Astrocyte (in vitro differentiated cells and primary cell): ENCODE data around the gene ILKAP. TPM values are rescaled to one million over a fixed set of nuclear protein-coding genes. Genes with fewer than 3 reads are reported as not detected.

Experiments used
- DNase-seq: peaks from one replicate; pipeline ENCODE4 v3.0.0-alpha.2; 2010; ENCODE audit warnings: low read depth
- FAIRE-seq: peaks from 2 replicates; lab custom pipeline; 2011; peaks lifted over from hg19 to GRCh38; lab: Jason Lieb, UNC
- H2AFZ ChIP-seq: 2 replicates; pipeline ENCODE4 v1.6.0; 2012; ENCODE audit warnings: low read depth, low read length, inconsistent platforms
- H3K27ac ChIP-seq: 2 replicates; pipeline ENCODE4 v1.5.1; 2011; ENCODE audit warnings: low read depth, low read length, inconsistent platforms
- H3K27me3 ChIP-seq: 2 replicates; pipeline ENCODE4 v1.6.0; 2011; ENCODE audit warnings: low read length, inconsistent platforms; ENCODE audit not compliant: insufficient read depth
- H3K36me3 ChIP-seq: 2 replicates; pipeline ENCODE4 v1.5.1; 2011; ENCODE audit warnings: low read length, inconsistent platforms; ENCODE audit not compliant: insufficient read depth
- H3K4me1 ChIP-seq: 2 replicates; pipeline ENCODE4 v1.5.1; 2011; ENCODE audit warnings: low read length, inconsistent platforms; ENCODE audit not compliant: insufficient read depth
- H3K4me2 ChIP-seq: 2 replicates; pipeline ENCODE4 v1.6.0; 2012; ENCODE audit warnings: low read length, inconsistent platforms
- H3K4me3 ChIP-seq: 2 replicates; pipeline ENCODE4 v1.5.1; 2011; ENCODE audit warnings: low read depth, mild to moderate bottlenecking, low read length, inconsistent platforms; ENCODE audit not compliant: insufficient read depth
- H3K79me2 ChIP-seq: 2 replicates; pipeline ENCODE4 v1.6.0; 2012; ENCODE audit warnings: mild to moderate bottlenecking, low read length, inconsistent platforms; ENCODE audit not compliant: insufficient read depth
- H3K9ac ChIP-seq: 2 replicates; pipeline ENCODE4 v1.6.0; 2012; ENCODE audit warnings: mild to moderate bottlenecking, low read length, inconsistent platforms
- H3K9me3 ChIP-seq: 2 replicates; pipeline ENCODE4 v1.5.1; 2012; ENCODE audit warnings: low read depth, mild to moderate bottlenecking, low read length, inconsistent platforms; ENCODE audit not compliant: insufficient read depth
- H4K20me1 ChIP-seq: 2 replicates; pipeline ENCODE4 v1.6.0; 2012; ENCODE audit warnings: low read length, inconsistent platforms; ENCODE audit not compliant: insufficient read depth
- H3K27ac Mint-ChIP-seq: one replicate; pipeline ENCODE4 v1.8.0; 2021; ENCODE audit warnings: mild to moderate bottlenecking, mixed read lengths; ENCODE audit not compliant: unreplicated experiment
- H3K27me3 Mint-ChIP-seq: one replicate; pipeline ENCODE4 v1.8.0; 2021; ENCODE audit warnings: low read depth, mixed read lengths; ENCODE audit not compliant: unreplicated experiment
- H3K36me3 Mint-ChIP-seq: one replicate; pipeline ENCODE4 v1.8.0; 2021; ENCODE audit warnings: low read depth, mixed read lengths; ENCODE audit not compliant: unreplicated experiment
- H3K4me1 Mint-ChIP-seq: one replicate; pipeline ENCODE4 v1.8.0; 2021; ENCODE audit warnings: low read depth, mixed read lengths; ENCODE audit not compliant: unreplicated experiment
- H3K4me3 Mint-ChIP-seq: one replicate; pipeline ENCODE4 v1.8.0; 2021; ENCODE audit warnings: mild to moderate bottlenecking, moderate library complexity, mixed read lengths; ENCODE audit not compliant: unreplicated experiment
- H3K9me3 Mint-ChIP-seq: one replicate; pipeline ENCODE4 v1.8.0; 2021; ENCODE audit warnings: mild to moderate bottlenecking, mixed read lengths; ENCODE audit not compliant: unreplicated experiment
- EZH2 ChIP-seq: IDR thresholded peaks from 2 replicates; pipeline ENCODE4 v1.6.1; 2012; ENCODE audit warnings: mild to moderate bottlenecking, low read length, inconsistent platforms; ENCODE audit not compliant: insufficient read depth
- total RNA-seq: library from RNA; stranded (reverse); gene quantifications from 2 replicates; pipeline ENCODE4 v1.2.1, GENCODE V29; 2021
- TF ChIP-seq, protein P1 (sequence below): IDR thresholded peaks from 2 replicates; pipeline ENCODE4 v1.5.1; 2011; ENCODE audit warnings: low read depth, mild to moderate bottlenecking, inconsistent platforms, low read length, moderate library complexity; ENCODE audit not compliant: insufficient read depth

Gene ILKAP
- total RNA-seq, 1 donor from 2014 or later = 32.3 TPM

DNA sequence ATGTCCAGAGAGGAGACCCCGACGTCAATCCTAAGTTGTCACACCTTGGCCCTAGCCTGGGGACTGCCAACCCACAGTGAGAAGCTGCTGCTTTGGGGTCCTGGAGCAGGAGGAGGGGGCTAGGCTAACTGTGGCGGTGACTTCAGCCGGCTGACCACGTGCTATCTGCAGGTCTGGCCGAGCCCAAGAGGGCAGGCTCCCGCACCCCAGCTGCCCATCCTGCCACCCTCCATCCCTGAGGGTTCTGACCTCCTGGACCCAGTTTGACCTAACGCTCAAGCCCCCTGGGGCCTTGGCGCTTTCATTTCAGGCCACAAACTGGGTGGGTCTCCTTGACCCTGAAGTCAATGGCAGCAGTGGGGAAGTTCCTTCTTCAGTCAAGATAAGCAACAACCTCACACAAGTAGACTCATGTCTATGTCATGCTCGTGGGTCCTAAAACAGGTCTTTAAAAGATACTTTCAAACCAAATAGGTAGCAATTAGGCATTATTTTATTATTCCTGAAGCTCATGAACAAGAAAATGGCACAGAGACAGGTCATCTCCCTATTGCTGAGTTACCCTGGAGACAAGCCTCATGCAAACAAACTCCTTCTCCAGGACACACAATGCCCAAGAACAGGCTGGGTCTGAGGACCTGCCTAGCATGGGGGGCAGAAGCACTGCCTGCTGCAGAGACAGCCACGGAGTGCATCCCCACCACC is 34.1 kb upstream of the ILKAP start:
- peaks cover 4% of the 10 kb centered on the region for H3K9me3 Mint-ChIP-seq
- Histone ChIP-seq H3K4me2 (no peak overlapping the region), H3K9ac (no peak overlapping the region), H3K27ac (no peak overlapping the region), H3K27me3 (peaks cover 13% of the 10 kb centered on the region), H3K4me1 (no peaks in the 10 kb centered on the region), H2AFZ (no peak overlapping the region), H3K9me3 (peaks cover 5% of the 10 kb centered on the region), H3K79me2 (no peaks in the 10 kb centered on the region), H3K4me3 (no peak overlapping the region), H3K36me3 (no peaks in the 10 kb centered on the region), H4K20me1 (no peaks in the 10 kb centered on the region)
- H3K27ac Mint-ChIP-seq = no peak overlapping the region
- H3K4me3 Mint-ChIP-seq = no peak overlapping the region
- TF ChIP-seq, protein P1, sequence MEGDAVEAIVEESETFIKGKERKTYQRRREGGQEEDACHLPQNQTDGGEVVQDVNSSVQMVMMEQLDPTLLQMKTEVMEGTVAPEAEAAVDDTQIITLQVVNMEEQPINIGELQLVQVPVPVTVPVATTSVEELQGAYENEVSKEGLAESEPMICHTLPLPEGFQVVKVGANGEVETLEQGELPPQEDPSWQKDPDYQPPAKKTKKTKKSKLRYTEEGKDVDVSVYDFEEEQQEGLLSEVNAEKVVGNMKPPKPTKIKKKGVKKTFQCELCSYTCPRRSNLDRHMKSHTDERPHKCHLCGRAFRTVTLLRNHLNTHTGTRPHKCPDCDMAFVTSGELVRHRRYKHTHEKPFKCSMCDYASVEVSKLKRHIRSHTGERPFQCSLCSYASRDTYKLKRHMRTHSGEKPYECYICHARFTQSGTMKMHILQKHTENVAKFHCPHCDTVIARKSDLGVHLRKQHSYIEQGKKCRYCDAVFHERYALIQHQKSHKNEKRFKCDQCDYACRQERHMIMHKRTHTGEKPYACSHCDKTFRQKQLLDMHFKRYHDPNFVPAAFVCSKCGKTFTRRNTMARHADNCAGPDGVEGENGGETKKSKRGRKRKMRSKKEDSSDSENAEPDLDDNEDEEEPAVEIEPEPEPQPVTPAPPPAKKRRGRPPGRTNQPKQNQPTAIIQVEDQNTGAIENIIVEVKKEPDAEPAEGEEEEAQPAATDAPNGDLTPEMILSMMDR = no peak
- TF ChIP-seq EZH2 = no peak
- H3K27me3 Mint-ChIP-seq = peaks cover 39% of the 10 kb centered on the region
- H3K36me3 Mint-ChIP-seq = peaks cover 4% of the 10 kb centered on the region
- H3K4me1 Mint-ChIP-seq = peaks cover 8% of the 10 kb centered on the region
- DNase-seq (no peak), FAIRE-seq (no peak)

DNA sequence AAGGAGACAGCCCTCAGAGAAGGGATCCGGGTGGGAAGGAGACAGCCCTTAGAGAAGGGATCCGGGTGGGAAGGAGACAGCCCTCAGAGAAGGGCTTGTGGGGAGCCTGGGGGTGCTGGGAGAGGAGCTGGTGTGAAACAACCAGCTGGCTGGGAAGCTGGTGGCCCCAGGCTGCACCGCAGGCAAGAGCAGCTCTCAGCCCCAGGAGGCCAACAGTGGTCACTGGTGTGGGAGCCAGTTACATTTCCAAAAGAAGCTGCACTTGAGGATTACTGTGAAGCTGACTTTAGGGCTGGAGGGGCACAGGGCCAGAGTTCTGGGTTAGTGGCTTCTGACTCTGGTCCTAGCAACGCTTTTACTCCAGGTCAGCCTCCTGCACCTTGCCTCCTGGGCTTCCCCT is 33.1 kb upstream of the ILKAP start:
- peaks cover 5% of the 10 kb centered on the region for H3K9me3 ChIP-seq
- no peak for TF ChIP-seq EZH2
- no peak overlapping the region for H3K27ac ChIP-seq
- H3K9me3 Mint-ChIP-seq = peaks cover 8% of the 10 kb centered on the region
- H2AFZ ChIP-seq = no peak overlapping the region
- H3K4me3 Mint-ChIP-seq = no peak overlapping the region
- H3K36me3 ChIP-seq = no peaks in the 10 kb centered on the region
- H3K4me1 Mint-ChIP-seq = peaks cover 8% of the 10 kb centered on the region
- no peak overlapping the region for H3K4me3 ChIP-seq
- H3K4me2 ChIP-seq = no peak overlapping the region
- H3K79me2 ChIP-seq = no peaks in the 10 kb centered on the region
- no peak overlapping the region for H3K9ac ChIP-seq
- peaks cover 4% of the 10 kb centered on the region for H3K36me3 Mint-ChIP-seq
- no peak for FAIRE-seq
- H3K27me3 Mint-ChIP-seq = peaks cover 37% of the 10 kb centered on the region
- H3K27ac Mint-ChIP-seq = no peak overlapping the region
- no peak for DNase-seq
- H4K20me1 ChIP-seq = no peaks in the 10 kb centered on the region
- peaks cover 2% of the 10 kb centered on the region for H3K4me1 ChIP-seq
- peaks cover 13% of the 10 kb centered on the region for H3K27me3 ChIP-seq

DNA sequence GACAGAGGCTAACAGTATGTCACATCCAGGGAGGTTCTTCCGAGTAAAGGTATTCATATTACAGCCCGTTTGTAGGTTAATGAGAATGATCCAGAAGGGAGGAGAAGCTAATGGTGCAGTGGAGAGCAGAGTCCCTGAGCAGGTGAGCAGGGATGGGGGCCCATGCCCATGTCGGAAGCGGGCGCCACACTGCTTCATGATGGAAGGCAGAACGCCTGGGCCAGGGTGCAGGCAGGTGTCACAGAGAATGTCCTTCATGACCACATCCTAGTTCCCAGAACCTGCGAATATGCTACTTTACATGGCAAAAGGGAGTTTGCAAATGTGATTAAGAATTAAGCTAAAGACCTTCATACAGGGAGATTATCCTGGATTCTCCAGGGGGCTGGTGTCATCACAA is 32.4 kb upstream of the ILKAP start:
- Mint-ChIP-seq H3K4me3 (no peak overlapping the region), H3K9me3 (peaks cover 8% of the 10 kb centered on the region), H3K4me1 (peaks cover 8% of the 10 kb centered on the region), H3K36me3 (peaks cover 4% of the 10 kb centered on the region), H3K27me3 (peaks cover 38% of the 10 kb centered on the region), H3K27ac (no peak overlapping the region)
- H3K27ac ChIP-seq = no peak overlapping the region
- no peaks in the 10 kb centered on the region for H3K36me3 ChIP-seq
- H3K79me2 ChIP-seq = no peaks in the 10 kb centered on the region
- H3K4me2 ChIP-seq = no peak overlapping the region
- no peak for FAIRE-seq
- TF ChIP-seq, protein P1 = no peak
- no peak for TF ChIP-seq EZH2
- H4K20me1 ChIP-seq = no peaks in the 10 kb centered on the region
- peaks cover 9% of the 10 kb centered on the region for H3K27me3 ChIP-seq
- H3K9ac ChIP-seq = no peak overlapping the region
- H3K4me3 ChIP-seq = no peak overlapping the region
- peaks cover 5% of the 10 kb centered on the region for H3K4me1 ChIP-seq
- H3K9me3 ChIP-seq = peaks cover 5% of the 10 kb centered on the region
- H2AFZ ChIP-seq = no peak overlapping the region
- DNase-seq = no peak
